ENCODE results near the gene DPP4.

The DPP4 gene

GRCh38 chr2:162037028-162037795 is 36.8 kb downstream of the DPP4 start:
- DNase-seq (ENCODE audit: low read depth), result no peak
- no peak for TF ChIP-seq CTCF (conservative IDR thresholded peaks at IDR 0.05; ENCODE audit: low read depth, low read length)

GRCh38 chr2:162035981-162036380 is 38.0 kb downstream of the DPP4 start:
- no peak for DNase-seq (ENCODE audit: low read depth)
- no peak overlapping the region for H3K4me3 ChIP-seq (ENCODE audit: low read length)
- no peak for TF ChIP-seq CTCF (conservative IDR thresholded peaks at IDR 0.05; ENCODE audit: low read depth, low read length)

More at GRCh38 chr2:162037028-162037795, 36.8 kb downstream of the DPP4 start:
- no peak overlapping the region for H3K4me3 ChIP-seq (ENCODE audit: low read length)

DNA sequence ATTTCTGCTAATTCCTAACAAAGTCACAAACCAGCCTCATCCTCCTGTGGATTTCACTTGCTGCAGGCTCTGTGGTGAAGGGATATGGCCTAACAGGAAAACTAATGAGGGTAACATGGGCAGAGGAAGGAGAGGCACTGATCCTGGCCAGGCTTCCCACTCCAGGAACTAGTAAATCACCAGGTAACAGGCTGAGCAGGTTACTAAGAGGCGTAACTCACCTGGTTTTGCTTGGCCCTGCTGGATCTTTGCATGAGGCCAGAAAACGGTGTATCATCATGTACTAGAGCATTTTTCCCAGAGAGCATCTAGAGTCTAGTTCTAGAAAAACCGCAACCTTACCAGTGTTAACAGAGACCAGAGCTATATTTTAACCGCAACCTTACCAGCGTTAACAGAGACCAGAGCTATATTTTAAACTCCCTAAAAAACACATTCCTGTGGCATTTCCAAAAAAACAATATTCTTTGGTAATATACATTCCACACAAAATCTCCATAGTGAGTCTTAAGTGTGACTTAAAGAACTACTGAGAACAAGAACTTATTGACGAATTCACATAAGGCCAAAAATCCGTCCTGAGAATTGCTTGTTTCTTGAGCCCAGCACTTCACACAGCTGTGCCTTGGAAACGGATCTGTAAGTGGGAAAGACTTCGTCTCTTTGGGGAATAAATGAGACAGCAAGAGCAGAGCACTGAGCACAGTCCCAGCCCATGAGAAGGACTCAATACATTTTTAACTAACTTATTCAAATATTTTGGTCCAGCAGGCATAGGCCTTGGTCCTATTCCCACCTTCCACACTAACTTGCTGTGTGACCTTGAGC is 43.4 kb downstream of the DPP4 start:
- no peak for TF ChIP-seq CTCF (conservative IDR thresholded peaks at IDR 0.05; ENCODE audit: low read depth, low read length)

GRCh38 chr2:162029287-162029901 is 44.6 kb downstream of the DPP4 start:
- no peak overlapping the region for H3K4me3 ChIP-seq (ENCODE audit: low read length)
- no peak for DNase-seq (ENCODE audit: low read depth)
- no peak for TF ChIP-seq CTCF (conservative IDR thresholded peaks at IDR 0.05; ENCODE audit: low read depth, low read length)

More for the DNA sequence above, 43.4 kb downstream of the DPP4 start:
- H3K4me3 ChIP-seq (ENCODE audit: low read length), result no peak overlapping the region
- DNase-seq (ENCODE audit: low read depth), result no peak

- TF ChIP-seq CTCF (conservative IDR thresholded peaks at IDR 0.05; ENCODE audit: low read depth, low read length), result no peak
- no peak for DNase-seq (ENCODE audit: low read depth)
- no peak overlapping the region for H3K4me3 ChIP-seq (ENCODE audit: low read length)
These were observed 45.5 kb downstream of the DPP4 start for GRCh38 chr2:162028511-162028910.

- no peak for TF ChIP-seq CTCF (conservative IDR thresholded peaks at IDR 0.05; ENCODE audit: low read depth, low read length)
- DNase-seq (ENCODE audit: low read depth), result no peak
- no peak overlapping the region for H3K4me3 ChIP-seq (ENCODE audit: low read length)
These were observed 48.7 kb downstream of the DPP4 start for GRCh38 chr2:162025121-162025911.

Data from retinal pigment epithelial cell (primary cell).